NCI-H146 (cell line): ENCODE measurements around the gene ACTR2.
"Not testable (repeated sequence)": the region's sequence is repeated elsewhere in the genome, so short reads cannot be mapped to it uniquely, and the experiment has no call there.

Source experiments
- DNase-seq: peaks from one replicate; lab custom pipeline; 2025; lab: John Stamatoyannopoulos, UW

ACTR2 gene

DNA sequence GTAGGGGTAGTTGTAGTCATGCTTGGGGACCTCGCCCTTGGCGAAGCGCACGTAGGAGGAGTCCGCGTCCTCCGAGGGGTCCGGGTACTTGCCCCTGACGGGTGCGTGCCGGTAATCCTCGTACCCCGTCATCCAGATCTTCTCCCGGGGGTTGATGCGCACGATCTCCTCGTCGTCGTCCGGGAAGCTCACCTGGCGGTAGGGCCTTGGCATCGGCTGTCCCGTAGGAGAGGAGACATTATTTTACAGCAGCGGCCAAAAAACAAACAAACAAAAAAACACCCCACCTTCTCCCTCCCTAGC, 86.3 kb downstream of the ACTR2 start:
- DNase-seq: no peak

DNA sequence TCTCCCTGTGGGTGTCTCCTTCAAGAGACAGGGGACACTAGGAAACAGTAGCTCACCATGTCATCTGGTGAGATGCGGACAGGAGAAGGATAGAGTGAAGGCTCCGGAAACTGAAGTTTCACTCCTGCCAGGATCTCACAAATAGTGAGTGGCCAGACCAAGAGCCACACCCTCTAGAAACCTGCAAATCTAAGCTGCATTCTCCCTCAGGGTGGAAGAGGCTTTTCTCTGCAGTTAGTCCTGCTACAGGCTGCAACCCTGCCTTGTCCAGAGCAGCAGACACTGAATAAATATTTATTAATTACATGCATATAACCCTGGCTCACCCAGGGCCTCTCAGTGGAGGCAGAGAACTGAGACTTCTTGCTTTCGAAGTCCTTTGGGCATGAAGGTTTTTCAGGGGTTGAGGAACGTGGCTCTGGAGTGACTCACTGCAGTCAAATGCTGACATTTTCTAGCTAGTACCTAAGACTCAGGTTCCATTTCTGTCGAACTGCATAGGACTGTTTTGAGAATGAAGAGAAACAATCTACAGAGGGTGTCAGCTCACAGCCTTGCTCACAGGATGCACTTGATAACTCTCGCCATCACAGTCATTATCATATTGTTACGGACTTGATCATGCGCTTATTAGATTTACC, 87.3 kb downstream of the ACTR2 start:
- DNase-seq: no peak

DNA sequence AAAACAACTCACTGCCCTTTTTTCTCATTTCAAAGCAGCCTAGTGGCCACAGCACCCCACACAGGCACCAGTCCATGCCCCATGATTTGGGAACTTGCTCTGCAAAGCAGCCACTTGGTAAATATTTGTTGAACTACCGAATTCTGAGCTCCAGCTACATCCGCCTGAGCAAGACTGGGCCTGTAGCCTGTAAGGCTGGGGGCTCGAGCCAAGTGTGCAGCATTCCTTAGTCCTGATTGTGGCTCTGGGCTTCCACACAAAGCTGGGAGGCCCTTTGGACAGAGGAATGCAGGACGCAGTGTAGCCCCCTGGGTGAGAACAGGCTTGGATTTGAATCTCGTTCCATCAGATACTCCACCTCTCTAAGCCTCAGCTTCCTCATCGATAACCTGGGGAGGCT, 88.4 kb downstream of the ACTR2 start:
- DNase-seq: no peak

DNA sequence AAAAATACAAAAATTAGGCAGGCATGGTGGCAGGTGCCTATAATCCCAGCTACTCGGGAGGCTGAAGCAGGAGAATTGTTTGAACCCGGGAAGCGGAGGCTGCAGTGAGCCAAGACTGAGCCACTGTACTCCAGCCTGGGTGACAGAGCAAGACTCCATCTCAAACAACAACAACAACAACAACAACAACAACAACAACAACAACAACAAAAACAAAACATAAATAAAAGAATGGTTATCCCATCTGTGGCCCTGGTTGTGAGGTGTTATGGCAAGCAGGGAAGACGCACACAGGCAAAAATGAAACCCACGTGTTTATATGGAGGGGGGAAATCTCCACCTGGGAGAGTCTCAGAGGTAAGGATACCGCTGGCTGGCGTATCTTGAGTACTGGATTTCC, 89.7 kb downstream of the ACTR2 start:
- not testable (repeated sequence) for DNase-seq

DNA sequence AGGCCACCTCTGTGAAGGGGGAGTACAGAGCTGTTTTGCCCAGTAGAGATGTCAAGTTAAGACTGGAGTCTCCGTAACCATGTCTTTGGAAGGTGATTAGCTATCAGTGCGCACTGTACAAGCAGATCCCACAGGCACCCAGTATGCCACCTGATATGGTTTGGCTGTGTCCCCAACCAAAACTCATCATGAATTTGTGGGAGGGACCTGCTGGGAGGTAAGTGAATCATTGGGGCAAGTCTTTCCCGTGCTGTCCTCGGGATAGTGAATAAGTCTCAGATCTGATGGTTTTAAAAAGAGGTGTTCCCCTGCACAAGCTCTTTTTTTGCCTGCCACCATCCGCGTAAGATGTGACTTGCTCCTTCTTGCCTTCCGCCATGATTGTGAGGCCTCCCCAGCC, 90.2 kb downstream of the ACTR2 start:
- no peak for DNase-seq

DNA sequence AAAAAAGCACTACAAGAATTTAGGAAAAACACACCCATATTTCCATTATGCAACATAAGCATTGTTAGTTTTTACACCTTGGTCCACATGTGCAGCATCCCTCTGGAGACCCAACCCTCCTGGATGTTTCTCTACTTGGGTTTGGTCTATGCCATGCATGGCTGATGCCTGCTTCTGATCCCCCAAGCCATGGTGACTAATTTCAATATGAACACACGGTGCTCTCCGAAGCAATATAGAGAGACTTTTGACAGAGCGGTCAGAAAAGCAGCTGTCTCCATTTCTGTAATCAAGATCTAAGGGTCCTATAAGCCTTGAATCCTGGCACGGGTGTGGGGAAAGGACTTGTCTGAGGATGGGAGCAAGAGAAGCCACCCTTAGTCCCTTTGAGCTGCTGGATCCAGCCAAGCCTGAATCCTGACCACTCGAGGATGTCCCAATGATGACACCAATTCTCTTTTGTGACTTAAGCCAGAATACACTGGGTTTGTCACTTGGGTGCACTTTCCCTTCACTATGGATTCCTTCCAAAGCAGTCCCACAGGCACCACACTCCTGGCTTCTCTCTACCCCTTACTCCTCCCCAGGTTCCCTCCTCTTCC, 91.5 kb downstream of the ACTR2 start:
- no peak for DNase-seq

DNA sequence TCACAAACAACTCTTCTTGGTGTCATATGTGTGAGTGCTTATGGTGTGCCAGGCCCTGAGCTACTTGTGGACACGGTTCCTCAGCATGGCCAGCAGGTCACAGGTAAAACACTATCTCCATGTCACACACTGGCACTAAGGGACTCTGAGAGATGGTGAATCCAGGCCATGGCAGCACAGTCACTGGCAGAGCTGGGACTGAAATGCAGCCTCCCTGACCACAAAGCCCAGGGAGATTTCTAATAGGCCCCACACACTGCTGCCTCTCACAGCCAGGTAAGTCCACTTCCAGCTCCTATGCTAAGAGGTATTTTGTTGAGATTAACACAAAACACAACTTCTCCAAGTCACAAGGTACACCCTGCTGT, 92.0 kb downstream of the ACTR2 start:
- no peak for DNase-seq

DNA sequence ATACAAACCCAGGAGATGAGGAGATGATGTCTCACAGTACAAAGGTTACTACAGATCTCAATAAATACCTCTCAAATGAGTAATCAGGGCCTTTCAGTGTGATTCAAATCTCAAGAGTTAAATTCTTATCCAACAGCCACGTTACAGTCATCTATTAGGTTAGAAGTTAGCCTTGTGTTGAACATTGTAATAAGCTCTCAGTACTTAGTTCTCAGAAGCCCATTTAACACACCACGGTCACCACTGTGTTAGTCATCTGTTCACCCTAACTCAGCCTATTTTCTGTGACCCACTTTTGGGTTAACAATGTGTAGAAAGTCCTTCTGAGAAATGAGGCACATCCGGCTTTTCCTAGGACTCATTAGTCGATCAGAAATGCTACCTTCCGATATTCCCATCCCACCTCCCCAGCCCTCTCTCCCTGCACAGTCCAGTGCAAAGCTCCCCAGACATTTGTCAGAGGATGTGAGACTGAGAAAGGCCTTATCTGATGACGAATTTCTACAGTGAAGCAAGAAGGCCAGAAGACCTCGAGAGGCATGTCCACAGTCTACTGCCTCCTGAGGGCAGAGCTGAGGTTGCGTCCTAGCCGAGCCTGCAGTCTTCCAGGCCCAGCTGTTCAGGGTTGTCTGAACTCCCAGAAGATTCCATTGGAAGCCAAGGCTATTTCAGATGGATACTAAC, 92.6 kb downstream of the ACTR2 start:
- DNase-seq: no peak
